ENCODE results near the gene VAV2. TPM values are rescaled to one million over a fixed set of nuclear protein-coding genes. Genes with fewer than 3 reads are reported as not detected.

The VAV2 gene
- total RNA-seq, 4 donors from 2014 or later = 9.1 to 13.5 (median 10.1) TPM

GRCh38 chr9:133763272-133764183, 228.6 kb downstream of the VAV2 start:
- no peaks in the 10 kb centered on the region for H3K27me3 ChIP-seq
- H3K4me1 ChIP-seq = peaks cover 0 to 3% (median 0%) of the 10 kb centered on the region in 4 donors
- H3K36me3 ChIP-seq = peaks cover 9 to 53% (median 30%) of the 10 kb centered on the region in 4 donors
- no peak for DNase-seq (ENCODE audit: extremely low spot score)
- no peak overlapping the region for H3K27ac ChIP-seq (replicated peaks in 1 of 4)
- peaks cover 0 to 15% (median 11%) of the 10 kb centered on the region in 4 donors for H3K9me3 ChIP-seq
- TF ChIP-seq POLR2AphosphoS5 (IDR thresholded peaks at IDR 0.05) (no peak), EP300 (IDR thresholded peaks at IDR 0.05) (no peak), POLR2A (IDR thresholded peaks at IDR 0.05; ENCODE audit: low read depth) (no peak)
- TF ChIP-seq, protein P1, sequence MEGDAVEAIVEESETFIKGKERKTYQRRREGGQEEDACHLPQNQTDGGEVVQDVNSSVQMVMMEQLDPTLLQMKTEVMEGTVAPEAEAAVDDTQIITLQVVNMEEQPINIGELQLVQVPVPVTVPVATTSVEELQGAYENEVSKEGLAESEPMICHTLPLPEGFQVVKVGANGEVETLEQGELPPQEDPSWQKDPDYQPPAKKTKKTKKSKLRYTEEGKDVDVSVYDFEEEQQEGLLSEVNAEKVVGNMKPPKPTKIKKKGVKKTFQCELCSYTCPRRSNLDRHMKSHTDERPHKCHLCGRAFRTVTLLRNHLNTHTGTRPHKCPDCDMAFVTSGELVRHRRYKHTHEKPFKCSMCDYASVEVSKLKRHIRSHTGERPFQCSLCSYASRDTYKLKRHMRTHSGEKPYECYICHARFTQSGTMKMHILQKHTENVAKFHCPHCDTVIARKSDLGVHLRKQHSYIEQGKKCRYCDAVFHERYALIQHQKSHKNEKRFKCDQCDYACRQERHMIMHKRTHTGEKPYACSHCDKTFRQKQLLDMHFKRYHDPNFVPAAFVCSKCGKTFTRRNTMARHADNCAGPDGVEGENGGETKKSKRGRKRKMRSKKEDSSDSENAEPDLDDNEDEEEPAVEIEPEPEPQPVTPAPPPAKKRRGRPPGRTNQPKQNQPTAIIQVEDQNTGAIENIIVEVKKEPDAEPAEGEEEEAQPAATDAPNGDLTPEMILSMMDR (IDR thresholded peaks at IDR 0.05) = no peak
- intact Hi-C loops (cut with DNase I) = no loop called here
- 89% methylated on average over 22 of the region's 26 CpGs for whole genome bisulfite sequencing
- H3K4me3 ChIP-seq = no peak overlapping the region

DNA sequence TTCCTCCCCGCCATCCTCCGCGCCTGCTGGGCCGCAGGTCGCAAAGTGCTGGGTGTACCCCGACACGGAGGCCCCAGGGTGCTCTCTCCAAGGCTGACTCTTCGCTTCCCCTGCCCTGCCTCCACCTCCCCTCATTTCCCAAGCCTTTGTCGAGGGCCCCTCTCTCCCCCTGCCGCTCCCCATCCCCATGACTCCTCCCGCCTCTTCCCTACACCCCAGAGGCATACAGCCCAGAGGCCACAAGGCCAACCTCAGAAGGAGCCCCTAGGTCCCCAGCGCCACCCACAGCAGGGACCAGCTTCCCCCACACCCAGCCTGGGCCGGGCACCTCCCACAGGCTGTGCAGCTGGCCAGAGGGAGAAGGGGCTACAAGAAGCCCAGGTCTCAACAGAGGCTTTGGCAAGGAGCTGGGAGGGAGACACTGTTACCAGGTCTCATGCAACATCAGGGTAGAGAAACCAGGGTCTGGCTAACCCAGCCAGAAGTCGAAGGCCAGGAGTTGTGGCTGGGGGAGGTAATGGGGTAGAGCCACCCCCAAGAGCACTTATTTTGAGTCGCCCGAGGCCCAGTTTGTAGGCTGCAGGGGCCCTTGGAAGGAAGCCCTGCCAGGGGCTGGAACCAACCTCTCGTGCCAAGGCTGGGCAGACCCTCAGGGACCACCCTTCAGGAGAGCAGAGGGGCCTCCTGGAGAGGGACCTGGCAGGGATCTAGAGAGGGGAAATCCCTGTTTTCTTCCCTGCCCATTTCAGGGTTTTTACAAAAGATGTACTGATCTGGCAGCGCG, 229.4 kb downstream of the VAV2 start:
- Histone ChIP-seq H3K27ac (replicated peaks in 1 of 4) (no peak overlapping the region), H3K27me3 (no peaks in the 10 kb centered on the region), H3K4me1 (peaks cover 0 to 3% (median 0%) of the 10 kb centered on the region in 4 donors), H3K4me3 (no peak overlapping the region), H3K9me3 (peaks cover 0 to 10% (median 9%) of the 10 kb centered on the region in 4 donors), H3K36me3 (peaks cover 5 to 44% (median 22%) of the 10 kb centered on the region in 4 donors)
- intact Hi-C loops (cut with DNase I) = no loop called here
- WGBS = 95% methylated on average over 18 of the region's 19 CpGs
- no peak for TF ChIP-seq POLR2A (IDR thresholded peaks at IDR 0.05; ENCODE audit: low read depth)
- no peak for TF ChIP-seq POLR2AphosphoS5 (IDR thresholded peaks at IDR 0.05)
- TF ChIP-seq, protein P1 (IDR thresholded peaks at IDR 0.05) = no peak
- no peak for TF ChIP-seq EP300 (IDR thresholded peaks at IDR 0.05)
- no peak for DNase-seq (ENCODE audit: extremely low spot score)

DNA sequence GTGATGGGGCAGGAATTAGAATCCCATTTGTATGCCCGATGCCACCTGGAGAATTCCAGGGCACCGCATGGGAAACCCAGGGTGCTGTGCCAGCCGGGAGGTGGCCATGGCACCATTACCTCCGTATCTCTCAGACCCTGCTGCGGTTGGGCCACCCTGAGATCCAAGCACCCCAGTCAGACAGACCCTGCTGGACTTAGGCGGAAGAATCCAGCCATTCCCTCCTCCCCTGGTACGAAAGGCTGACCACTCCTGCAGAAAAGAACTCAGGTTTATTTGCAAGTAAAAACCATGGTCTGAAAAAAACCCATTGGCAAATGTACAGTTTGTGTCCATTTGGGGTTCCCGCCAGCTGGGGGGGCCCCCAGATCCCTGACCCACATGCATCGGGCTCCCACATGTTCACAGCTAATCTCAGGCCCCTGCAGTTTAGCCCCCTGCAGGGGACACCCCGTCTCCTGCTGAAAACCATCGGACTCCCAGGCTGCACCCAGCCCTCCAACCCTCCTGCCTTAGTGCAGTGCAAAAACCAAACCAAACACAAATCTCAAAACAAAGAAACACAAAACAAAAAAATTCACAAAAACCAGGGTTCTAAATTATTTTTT, 230.4 kb downstream of the VAV2 start:
- intact Hi-C loops (cut with DNase I) = no loop called here
- DNase-seq (ENCODE audit: extremely low spot score) = no peak
- H3K4me3 ChIP-seq = no peak overlapping the region
- TF ChIP-seq POLR2A (IDR thresholded peaks at IDR 0.05; ENCODE audit: low read depth) (no peak), POLR2AphosphoS5 (IDR thresholded peaks at IDR 0.05) (no peak), EP300 (IDR thresholded peaks at IDR 0.05) (no peak)
- TF ChIP-seq, protein P1 (IDR thresholded peaks at IDR 0.05) = no peak
- H3K9me3 ChIP-seq = peaks cover 0 to under 1% (median 0%) of the 10 kb centered on the region in 4 donors
- no peaks in the 10 kb centered on the region for H3K27me3 ChIP-seq
- peaks cover 0 to 35% (median 14%) of the 10 kb centered on the region in 4 donors for H3K36me3 ChIP-seq
- peaks cover 0 to 3% (median 0%) of the 10 kb centered on the region in 4 donors for H3K4me1 ChIP-seq
- 96% methylated on average over 9 of the region's 11 CpGs for WGBS
- no peak overlapping the region for H3K27ac ChIP-seq (replicated peaks in 1 of 4)

GRCh38 chr9:133760713-133761290, 231.3 kb downstream of the VAV2 start:
- intact Hi-C loops (cut with DNase I) = no loop called here
- H3K4me3 ChIP-seq = no peak overlapping the region
- no peak for DNase-seq (ENCODE audit: extremely low spot score)
- TF ChIP-seq, protein P1 (IDR thresholded peaks at IDR 0.05) = no peak
- no peak for TF ChIP-seq POLR2A (IDR thresholded peaks at IDR 0.05; ENCODE audit: low read depth)
- no peak for TF ChIP-seq EP300 (IDR thresholded peaks at IDR 0.05)
- TF ChIP-seq POLR2AphosphoS5 (IDR thresholded peaks at IDR 0.05) = no peak
- WGBS = no CpG with 5 or more reads among the region's 11 CpGs
- no peaks in the 10 kb centered on the region for H3K27me3 ChIP-seq
- peaks cover 0 to 3% (median 0%) of the 10 kb centered on the region in 4 donors for H3K4me1 ChIP-seq
- no peaks in the 10 kb centered on the region for H3K9me3 ChIP-seq
- H3K36me3 ChIP-seq = peaks cover 0 to 27% (median 13%) of the 10 kb centered on the region in 4 donors
- no peak overlapping the region for H3K27ac ChIP-seq (replicated peaks in 1 of 4)

All from esophagus muscularis mucosa (tissue), 4 donors.